ENCODE measurements around the gene LMCD1.
A peak's percentile ranks its signal among the peaks of the same experiment; 100 is the strongest.
"Not testable (repeated sequence)": the region's sequence is repeated elsewhere in the genome, so short reads cannot be mapped to it uniquely, and the experiment has no call there.

The LMCD1 gene

DNA sequence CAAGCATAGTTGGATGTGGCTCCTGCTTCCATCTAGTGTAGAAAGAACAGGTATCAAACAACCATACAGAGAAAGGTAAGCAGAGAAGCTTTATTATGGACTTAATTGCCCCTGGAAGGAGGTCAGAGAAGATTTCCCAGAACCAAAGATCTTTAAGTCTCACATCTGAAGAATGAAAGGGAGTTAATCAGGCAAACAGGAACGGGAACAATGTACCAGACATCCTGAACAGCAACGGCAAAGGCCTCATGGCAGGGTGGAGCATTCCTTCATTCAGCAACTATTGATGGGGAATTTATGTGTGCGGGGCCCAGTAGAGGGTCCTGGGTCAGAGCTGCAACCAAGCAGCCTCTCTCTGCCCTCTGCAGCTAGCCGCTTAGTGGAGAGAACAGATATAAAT is 61.5 kb downstream of the LMCD1 start:
- no peak for DNase-seq

DNA sequence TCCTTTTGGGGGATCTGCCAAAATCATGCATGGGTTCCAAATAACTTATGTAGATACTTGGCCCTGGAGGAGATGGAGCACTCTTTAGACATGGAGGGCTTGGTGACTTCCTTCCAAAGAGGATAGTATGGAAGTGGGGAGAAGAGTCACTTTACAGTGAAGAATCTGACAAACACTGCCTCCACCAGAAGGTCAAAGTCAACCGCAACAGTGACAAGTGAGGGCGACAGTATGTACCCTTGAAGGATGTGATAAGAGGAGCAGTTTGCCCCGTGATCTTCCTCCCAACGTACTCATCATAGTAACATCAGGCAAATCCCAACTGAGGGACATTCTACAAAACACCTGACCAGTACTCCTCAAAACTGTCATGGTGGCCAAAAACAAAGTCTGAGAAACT is 62.0 kb downstream of the LMCD1 start:
- DNase-seq = no peak

DNA sequence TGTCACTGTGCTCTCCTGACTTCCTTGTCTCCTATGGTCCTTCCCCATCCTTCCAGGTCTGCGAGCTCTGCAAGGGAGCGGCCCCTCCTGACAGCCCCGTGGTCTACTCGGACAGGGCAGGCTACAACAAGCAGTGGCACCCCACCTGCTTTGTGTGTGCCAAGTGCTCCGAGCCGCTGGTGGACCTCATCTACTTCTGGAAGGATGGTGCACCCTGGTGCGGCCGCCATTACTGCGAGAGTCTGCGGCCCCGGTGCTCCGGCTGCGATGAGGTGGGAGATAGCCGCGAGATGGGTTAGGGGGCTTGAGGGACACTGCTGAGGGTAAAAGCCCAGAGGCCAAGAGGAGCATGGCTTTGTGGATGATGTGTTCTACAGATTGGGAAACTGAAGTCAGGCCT is 63.8 kb downstream of the LMCD1 start:
- no peak for DNase-seq

DNA sequence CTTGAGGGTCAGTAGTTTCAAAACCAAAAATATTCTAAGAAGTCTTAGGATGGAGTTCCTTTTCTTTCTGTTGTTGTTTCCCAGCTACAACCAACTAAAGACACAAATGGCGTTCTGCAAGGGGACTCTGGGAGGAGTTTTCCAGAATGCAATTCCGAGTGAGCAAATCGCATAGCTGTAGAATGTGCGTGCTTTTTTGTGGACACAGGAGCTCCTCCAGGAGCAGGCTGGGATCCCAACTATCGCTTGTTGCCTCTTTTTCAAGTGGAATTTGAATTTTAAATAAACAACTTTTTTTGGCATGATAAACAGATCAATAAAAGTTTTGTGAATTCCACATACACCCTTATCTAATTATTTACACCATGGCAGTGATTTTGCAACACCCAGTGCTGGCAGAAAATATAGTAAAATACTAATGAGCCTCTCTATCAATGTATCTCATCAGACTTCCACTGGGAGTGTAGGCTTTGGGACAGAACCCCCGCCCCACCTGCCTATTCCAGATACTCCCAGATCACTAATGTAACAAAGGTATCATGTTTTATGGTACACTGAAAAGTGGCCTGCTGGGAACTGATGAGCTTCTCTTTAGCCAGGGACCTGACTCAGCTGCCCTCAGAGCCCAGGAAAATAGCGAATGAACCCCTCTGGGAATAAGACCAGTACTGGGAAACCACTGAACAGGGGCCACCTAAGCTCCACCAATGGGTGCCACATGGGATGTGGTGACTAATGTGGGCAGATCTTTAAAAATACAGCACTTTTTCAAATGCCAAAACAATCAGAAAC is 66.4 kb downstream of the LMCD1 start:
- no peak for DNase-seq

DNA sequence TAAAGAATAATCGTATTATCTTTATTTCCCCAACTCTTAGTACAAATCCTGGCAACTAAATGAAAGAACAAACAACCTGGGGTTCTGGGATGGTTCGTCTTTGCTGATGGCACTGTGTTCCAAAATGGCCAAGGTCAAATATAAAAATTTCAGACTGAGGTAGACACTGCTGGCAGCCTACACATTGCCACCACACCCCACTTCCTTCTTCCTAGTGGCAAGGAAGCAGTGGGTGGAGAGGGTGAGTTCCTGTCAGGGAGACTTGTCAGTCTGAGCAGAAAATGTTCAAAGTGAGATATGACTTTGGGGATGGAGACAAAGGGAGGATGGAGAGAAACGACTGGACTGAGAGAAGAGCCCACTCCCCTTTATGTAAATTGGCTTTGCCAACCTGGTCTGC is 69.6 kb downstream of the LMCD1 start:
- DNase-seq = no peak

DNA sequence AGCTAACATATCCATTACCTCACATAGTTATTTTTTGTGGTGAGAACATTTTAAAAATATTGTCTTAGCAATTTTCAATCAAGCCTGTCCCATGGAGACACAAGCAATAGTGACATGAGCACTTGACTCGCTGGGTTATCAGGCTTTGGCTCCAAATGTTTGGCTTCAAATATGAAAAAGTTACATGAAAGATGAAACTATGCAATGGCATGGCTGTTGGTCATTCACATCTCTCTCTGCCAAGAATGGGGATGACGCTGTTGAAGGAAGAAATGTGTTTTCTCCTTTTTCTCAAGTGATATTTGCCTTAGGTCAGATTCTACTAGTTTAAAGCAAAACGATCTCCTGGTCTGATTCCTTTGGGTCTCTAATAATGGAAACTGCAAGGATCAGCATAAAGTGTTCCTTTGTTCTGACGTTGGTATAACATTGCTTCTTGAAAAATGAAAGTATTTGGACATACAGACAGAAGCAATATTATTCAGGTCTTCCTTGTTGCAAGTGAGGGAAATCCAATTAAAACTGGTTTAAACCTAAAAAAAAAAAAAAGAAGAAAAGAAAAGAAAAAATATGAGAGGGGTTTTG is 71.8 kb downstream of the LMCD1 start:
- no peak for DNase-seq

DNA sequence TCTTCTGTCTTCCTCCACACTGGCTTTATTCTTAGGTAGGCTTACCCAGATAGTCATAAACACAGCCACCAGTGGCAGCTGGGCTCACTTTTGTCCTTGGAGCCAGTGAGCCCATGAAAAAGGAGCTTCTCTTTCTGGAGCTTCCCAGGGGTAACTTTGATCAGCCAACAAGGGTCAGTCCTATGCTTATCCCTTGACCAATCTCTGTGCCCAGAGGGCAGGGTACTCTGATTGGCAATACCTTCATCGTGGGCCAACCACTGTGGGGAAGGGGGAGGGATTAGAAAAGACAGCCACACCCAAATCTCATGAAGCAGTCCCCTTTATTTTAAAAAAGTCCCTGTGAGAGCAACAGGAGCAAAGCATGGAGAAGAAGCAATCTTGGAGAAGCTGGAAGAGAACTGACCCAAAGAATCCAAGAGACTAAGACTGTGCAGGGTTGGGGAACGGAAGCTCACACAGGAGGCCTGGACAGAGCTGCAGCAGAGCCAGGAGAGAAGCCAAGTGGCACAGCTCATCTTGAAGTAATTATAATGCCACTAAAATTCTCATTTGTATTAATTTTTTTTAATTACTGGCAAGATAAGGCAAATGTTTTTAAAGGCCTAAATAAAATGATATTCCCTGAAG is 72.5 kb downstream of the LMCD1 start:
- DNase-seq = no peak

DNA sequence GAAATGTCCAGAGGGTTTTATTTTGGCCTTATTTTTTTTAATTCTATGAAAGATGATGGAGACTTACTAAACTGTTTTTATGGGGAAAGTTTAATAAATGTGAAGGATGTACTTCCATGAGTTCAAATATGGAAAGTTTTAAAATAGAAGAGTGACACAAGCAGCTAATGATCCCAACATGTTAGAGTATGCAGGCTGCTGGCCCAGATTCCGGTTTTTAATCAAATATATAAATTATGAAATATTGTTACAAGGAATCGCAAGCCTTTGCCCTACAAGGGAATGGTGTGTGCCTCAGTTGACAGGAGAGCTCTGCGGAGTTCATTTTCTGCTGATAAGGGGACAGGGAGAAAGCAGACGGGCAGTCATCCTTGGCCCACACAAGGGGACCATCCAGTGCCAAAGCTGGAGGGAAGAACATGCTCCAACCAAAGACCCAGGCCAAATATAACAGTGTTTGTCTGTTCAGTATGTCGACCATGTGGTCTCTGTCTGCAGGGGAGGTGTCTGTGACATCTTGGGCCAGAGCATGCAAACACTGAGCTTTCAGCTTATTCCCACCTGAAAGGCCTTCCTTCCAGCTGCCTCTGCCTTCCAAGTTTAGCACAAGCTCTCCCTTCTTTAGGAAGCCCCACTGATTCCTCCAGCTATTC is 73.2 kb downstream of the LMCD1 start:
- no peak for DNase-seq

DNA sequence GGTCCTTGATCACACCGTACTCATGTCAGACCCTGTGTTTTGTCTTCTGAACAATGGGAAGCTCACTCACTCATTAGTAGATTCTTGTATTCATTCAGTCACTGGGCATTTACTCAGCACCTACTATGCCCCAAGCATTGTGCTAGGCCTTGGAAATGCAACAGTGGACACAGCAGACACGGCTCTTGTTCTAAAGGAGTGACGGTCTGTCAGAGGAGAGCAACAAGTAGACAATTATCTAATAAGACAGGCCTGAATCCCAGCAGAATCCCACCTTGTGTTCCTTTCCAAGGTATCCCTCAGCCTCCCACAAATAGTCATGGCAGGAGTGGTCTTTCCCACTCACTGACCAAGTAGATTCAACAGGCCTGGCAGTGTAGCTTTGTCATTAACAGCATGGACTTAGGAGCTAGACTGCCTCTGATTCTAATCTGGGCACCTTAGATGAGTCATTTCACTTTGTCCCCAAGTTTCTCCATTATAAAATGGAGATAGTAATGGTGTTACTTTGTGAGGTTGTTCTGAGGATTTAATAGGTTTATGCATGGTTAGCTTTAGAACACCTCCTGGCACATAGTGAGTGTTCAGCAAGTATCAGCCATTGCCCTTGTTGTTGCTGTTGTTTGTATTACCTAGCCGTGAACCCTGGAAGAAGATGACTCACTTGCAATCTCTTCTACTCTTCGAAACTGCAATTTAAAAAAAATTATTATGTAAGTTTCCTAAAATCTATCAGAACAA is 73.9 kb downstream of the LMCD1 start:
- peak; percentile 41 for DNase-seq

DNA sequence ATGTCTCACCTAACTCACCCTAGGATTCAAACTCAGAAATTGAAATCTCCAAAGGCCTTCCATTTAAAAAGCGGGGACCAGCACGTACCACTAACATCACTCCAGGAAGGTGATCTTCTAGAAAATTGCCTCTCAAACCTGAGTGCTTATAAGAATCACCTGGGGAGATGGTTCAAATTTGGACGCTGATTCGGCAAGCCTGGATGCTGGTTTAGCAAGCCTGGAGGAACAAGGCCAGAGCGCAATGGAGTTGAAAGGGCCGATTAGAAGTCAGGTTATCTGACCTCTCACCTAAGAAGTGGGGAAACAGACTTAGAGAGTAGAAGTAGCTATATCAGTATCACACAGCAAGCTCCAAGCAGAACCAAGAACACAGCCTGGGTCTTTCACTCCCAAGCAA is 74.8 kb downstream of the LMCD1 start:
- no peak for DNase-seq

DNA sequence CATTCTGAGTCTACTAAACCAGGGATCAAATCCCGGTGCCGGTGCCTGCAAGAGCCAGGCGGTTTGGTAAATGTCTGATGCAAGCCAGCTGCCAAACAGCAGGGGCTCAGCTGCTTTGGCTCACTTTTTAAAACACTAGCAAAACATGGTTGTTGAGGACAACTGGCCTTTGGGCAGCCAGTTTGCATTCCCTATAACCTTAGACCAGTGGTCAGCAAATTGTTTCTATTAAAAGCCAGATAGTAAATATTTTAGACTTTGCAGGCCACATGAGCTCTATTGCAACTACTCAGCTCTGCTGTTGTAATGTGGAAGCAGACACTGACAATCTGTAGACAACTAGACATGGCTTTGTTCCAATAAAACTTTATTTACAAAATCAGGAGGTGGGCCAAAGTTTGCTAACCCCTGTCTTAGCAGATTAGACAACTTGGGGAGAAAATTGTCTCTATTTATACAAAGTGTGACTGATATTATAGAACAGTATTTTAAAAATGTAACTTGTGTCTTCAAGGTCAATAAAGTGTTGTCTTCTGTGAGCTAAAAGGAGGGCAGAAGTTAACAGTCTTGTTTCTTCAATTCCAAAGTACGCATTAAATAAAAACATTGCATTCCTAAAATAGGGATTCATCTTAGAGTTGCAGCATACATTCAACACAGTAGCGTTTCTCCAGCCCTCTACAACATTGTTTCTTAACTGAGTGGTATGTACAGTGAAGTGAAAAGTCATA is 75.4 kb downstream of the LMCD1 start:
- DNase-seq = peak; percentile 80

DNA sequence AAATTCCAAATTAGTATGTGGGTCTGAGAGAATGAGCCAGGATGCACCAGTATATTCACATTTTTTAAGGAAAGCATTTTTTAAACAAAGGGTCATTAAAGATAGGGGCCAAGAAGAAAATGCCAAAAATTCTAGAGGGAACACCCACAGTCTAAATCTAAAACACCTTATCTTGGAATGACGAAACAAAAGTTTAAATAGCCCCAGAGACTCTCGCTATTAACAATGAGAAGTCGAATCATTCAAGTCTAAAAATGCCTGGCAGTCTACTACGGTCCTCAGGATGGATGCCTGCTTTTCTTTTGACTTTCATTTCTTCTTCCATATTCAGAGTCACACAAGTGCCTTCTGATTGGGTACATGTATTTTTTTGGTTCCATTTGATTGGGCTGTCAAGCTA is 76.7 kb downstream of the LMCD1 start:
- DNase-seq = no peak

DNA sequence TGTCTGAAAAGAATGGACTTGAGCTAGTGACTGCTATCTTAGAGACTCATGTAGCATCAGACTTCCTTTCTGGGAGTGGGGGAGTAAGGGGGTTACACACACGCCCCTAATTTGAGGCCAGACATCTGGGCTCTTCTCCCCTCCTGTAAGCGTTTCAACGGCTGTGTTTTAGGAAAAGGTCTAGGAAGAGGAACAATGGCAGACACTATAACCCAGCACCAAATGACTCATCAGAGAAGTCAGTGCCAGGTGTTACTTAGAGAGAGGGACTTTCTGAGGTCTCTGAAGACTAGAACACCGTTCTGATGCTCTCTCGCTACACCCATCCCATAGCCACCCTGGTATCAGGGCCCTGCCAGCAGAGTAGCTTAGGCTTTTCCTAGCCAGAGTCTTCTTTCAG is 77.5 kb downstream of the LMCD1 start:
- DNase-seq = no peak

DNA sequence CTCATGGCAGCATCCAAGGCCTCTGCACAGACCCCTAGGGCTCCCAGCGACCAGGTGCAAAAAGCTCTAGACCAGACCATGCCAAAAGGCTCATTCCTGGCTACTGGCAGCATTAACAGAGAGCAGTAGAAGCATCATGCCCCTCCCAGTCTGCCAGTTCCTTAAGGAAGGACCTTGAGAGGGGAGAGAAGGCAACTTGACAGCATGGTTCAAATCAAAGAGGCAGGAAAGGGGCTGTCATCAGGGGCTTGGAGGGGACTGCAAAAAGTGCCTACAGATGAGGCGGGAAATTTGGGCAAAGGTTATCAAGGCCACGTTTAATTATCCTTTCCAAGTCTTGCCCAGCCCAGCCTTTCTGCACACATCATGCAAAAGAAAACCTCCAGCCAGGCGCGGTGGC is 78.3 kb downstream of the LMCD1 start:
- no peak for DNase-seq

DNA sequence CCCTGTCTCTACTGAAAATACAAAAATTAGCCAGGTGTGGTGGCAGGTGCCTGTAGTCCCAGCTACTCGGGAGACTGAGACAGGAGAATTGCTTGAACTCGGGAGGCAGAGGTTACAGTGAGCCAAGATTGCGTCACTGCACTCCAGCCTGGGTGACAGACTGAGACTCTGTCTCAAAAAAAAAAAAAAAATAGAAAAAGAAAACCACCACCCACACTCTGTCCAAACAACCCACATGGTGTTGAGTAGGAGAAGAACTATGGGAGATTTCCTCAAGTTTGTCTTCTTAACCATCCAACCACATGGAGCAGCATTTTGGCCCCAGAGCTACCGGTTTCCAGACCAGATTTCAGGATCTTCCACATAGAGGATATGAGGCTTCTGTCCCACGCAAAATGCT is 78.8 kb downstream of the LMCD1 start:
- not testable (repeated sequence) for DNase-seq

DNA sequence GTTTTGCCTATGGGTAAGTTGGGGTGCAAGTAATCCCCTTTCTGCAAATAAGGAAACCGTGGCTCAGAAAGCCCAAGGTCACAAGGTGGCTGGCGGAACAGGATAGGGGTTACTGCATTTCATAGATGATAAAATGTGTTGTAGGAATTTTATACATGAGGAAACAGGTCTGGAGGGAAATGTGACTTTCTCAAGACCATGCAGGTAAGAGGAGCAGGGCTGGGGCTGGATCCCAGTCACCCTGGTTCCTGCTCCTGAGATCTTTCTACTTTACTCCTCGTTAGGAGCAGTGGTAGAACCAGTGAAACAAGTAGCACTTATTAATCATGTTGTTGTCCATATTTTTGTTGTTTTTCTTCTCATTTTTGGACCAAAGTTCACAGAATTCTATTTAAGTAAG is 79.8 kb downstream of the LMCD1 start:
- no peak for DNase-seq

DNA sequence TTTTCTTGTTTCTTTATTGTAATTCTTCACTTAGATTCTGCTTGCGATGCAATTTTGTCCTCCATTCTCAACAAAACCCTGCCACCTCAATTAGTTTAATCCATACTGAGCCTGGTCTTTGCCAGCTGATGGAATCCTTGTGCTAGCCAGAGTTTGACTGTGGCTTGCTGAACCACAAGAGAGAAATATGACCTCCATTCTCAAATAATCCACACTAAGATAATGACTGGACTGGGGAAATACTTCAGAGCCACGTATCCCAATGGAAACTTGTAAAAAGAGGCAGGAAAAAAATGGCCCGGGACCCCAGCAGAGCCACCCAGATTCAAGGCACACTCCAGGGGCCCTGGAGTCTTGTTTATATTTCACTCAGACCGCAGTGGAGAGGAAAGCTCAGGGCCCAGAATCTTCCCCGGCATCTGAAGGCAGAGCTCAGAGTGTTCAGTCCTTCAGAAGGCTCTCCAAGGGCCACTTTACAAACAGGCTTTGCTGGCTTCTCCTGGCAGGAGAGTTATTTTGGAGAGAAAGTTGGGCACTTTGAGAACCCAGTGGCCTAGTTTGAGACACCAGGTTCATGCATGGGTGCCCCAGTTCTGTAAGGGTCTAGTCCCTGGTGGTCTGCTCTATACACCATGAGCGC is 80.3 kb downstream of the LMCD1 start:
- DNase-seq = no peak

DNA sequence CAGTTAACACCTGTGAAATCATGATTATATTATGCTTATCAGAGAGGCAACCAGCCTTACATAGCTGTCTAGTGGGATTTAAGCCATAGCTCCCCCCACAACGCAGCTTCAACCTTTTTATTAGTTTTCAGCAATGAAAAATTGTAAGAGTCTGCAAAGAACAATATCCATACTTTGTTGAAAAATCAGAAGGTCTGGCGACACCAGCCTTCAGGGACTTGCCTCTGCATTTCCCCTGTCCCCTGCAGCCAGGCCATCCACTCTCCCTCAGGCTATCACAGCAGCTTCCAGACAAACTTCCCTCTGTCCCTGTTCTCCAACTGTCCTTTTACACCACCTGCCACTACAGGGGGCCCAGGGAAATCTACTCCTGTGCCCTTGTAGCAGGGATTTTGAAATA is 83.0 kb downstream of the LMCD1 start:
- no peak for DNase-seq

DNA sequence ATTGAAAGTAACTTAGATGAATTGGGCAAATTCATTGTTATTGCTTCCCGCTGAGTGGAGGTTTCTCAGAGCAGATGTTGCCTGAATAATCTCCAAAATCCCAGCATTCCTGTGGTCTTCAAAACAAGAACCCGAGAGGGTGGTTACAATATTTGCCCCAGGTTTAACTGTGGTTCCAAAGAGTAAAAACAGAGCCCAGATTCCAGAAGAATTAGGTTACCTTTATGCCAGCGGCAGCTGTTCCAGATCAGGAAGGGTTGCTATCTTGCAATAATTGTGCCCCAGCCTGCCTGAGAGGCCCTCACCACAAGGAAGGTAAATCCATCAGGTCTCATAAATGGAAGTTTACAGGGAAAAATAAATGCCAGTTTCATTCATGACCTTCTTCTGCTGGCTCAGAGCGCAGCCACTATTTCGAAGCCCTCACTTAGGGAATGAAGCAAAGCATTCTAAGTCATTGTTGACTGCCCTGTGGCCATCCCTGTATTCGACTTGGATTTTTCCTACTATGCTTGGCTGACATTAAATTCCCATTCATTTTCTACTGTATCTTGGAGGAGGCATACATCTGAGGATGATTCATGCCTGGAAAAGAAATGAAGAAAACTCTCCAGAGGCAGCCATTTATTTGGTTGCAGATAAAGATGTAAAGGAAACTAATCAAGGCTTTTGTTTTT is 88.4 kb downstream of the LMCD1 start:
- DNase-seq = no peak

DNA sequence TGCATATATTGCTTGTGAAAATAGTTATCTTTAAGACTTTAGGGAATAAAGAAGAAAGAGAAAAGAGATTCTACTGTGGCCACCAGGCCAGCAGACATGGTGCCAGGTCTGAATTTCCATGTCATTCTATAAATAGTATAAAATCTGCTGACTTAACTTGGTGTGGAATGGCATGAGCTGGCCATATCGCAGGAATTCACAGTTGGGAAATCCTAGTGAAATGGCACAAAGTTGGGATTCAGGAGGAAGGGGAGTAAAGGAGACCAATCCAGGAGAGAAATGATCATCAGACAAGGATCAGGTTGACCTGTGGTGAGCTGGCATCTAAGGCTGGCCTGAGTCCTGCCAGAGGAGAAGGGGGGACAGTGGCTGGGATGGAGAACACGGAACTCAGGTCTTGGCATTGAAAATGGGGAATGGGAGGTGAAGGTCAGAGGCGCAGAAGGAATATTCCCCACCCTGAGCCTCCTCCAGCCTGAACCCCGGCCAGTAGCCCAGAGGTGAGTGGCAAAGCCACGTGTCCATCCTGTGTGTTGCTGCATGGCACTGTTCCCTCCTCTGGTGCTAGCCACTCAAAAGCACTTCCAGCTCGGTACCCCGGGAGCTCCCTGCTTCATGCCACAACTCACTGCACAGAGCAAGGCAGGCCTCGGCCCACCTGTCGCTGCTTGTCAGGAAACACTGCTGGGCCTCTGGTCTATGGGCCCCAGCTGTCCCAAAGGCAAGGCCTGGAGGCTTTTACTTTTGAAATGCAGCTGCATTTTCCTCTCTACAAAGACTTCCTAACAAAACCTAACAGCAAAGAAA is 91.6 kb downstream of the LMCD1 start:
- no peak for DNase-seq

DNA sequence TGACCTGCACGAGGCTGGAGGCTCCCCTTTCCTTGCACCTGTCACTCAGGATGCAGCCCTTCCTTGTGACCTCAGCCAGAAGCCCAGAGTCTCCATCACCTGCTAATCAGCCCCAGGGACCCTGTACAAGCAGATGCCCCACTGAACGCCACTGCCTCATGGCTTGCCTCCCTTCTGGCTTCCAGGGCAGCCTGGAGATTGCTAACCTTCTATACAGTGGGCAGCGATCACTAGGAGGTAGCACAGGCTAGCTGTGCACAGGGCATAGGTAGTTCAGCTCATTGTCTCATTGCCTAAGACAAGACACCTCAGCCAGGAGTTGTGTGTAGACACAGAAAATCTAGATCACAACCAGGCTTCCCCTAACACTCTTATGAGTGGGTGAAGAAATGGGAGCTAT is 93.6 kb downstream of the LMCD1 start:
- DNase-seq = no peak
